Activated B cell treated with CpG ODN at 0.5 μM for 24 hours (primary cell): ENCODE data around the gene HOXB6. TPM values are rescaled to one million over a fixed set of nuclear protein-coding genes. Genes with fewer than 3 reads are reported as not detected.

ENCODE experiments used
- ATAC-seq: fragments of 200-7000 bp; cut with Tn5 transposase; one replicate; pipeline ENCODE4 v1.10.0; 2021; ENCODE audit warnings: low read depth, mild to moderate bottlenecking, moderate library complexity
- CTCF ChIA-PET: fragments of 350-600 bp; sonication (Branson Sonifier 250); formaldehyde crosslinking; loops from one replicate; lab custom pipeline; 2021; ENCODE audit warnings: antibody characterized with exemption; lab: Charles Lee
- POLR2A ChIA-PET: fragments of 350-600 bp; sonication (Branson Sonifier 250); formaldehyde crosslinking; loops from one replicate; lab custom pipeline; 2021; ENCODE audit warnings: antibody characterized with exemption; lab: Charles Lee
- DNase-seq: peaks from one replicate; pipeline ENCODE4 v3.0.0; 2022
- H3K27ac Mint-ChIP-seq: one replicate; pipeline ENCODE4 v1.8.0; 2020; ENCODE audit warnings: mixed read lengths
- H3K27me3 Mint-ChIP-seq: one replicate; pipeline ENCODE4 v1.8.0; 2021; ENCODE audit warnings: mixed read lengths
- H3K36me3 Mint-ChIP-seq: one replicate; pipeline ENCODE4 v1.8.0; 2021; ENCODE audit warnings: low read depth, mixed read lengths
- H3K4me1 Mint-ChIP-seq: one replicate; pipeline ENCODE4 v1.8.0; 2021; ENCODE audit warnings: mixed read lengths
- H3K4me3 Mint-ChIP-seq: one replicate; pipeline ENCODE4 v1.8.0; 2020; ENCODE audit warnings: mild to moderate bottlenecking, mixed read lengths
- H3K9me3 Mint-ChIP-seq: one replicate; pipeline ENCODE4 v1.8.0; 2020; ENCODE audit warnings: mixed read lengths
- CTCF ChIP-seq: fragments of 200-600 bp; IDR thresholded peaks from one replicate; pipeline ENCODE4 v1.8.0; 2022; ENCODE audit warnings: antibody characterized with exemption, mild to moderate bottlenecking
- intact Hi-C: fragments of 100-400 bp; cut with micrococcal nuclease; formaldehyde crosslinking; loops from one replicate; pipeline ENCODE4 v1.15.1; 2024
- total RNA-seq: library from RNA; stranded (reverse); gene quantifications from 2 replicates; pipeline ENCODE4 v1.2.3, GENCODE V29; 2022

HOXB6 gene
- total RNA-seq, result not detected in 2 replicates

GRCh38 chr17:48604770-48605329, at the start of gene HOXB6:
Gene HOXB6 (minus strand): TSS chr17:48604986. CDS start chr17:48598150, 6,836 bp downstream.
- TF ChIP-seq CTCF, result no peak
- no peak within 1 kb of the TSS for H3K27ac Mint-ChIP-seq
- intact Hi-C loops, result no loop called here
- POLR2A ChIA-PET, result interaction anchor here (0.7 kb wide), 1 partner anchor 274 kb away, joined by 14 read pairs; no protein-coding TSS in a partner anchor
- no peaks in the 10 kb centered on the region for H3K36me3 Mint-ChIP-seq
- H3K27me3 Mint-ChIP-seq, result peaks cover 60% of the 10 kb centered on the region
- DNase-seq, result no peak
- no peaks in the 10 kb centered on the region for H3K9me3 Mint-ChIP-seq
- peaks cover 6% of the 10 kb centered on the region for H3K4me1 Mint-ChIP-seq
- H3K4me3 Mint-ChIP-seq, result peak within 1 kb of the TSS; percentile 20
- CTCF ChIA-PET, result interaction anchor here (0.8 to 2.0 kb wide), 3 partner anchors 8 to 271 kb away, joined by 3 to 9 read pairs (median 4); no protein-coding TSS in a partner anchor
- no peak for ATAC-seq

GRCh38 chr17:48649741-48650140, 45.0 kb upstream of the HOXB6 start:
- intact Hi-C loops, result no loop called here
- peaks cover 33% of the 10 kb centered on the region for H3K27me3 Mint-ChIP-seq
- DNase-seq (no peak), ATAC-seq (no peak)
- no peak overlapping the region for H3K27ac Mint-ChIP-seq
- peaks cover 24% of the 10 kb centered on the region for H3K4me1 Mint-ChIP-seq
- ChIA-PET POLR2A (interaction anchor here (0.7 kb wide), 1 partner anchor 874 kb away, joined by 8 read pairs; no protein-coding TSS in a partner anchor), CTCF (no interaction called here)
- H3K4me3 Mint-ChIP-seq, result no peak overlapping the region
- H3K9me3 Mint-ChIP-seq, result no peaks in the 10 kb centered on the region
- H3K36me3 Mint-ChIP-seq, result no peaks in the 10 kb centered on the region
- TF ChIP-seq CTCF, result no peak

- peak overlapping the region; percentile 89 for H3K4me3 Mint-ChIP-seq
- intact Hi-C loops, result no loop called here
- no peak for TF ChIP-seq CTCF
- H3K4me1 Mint-ChIP-seq, result peaks cover 24% of the 10 kb centered on the region
- no peak overlapping the region for H3K27ac Mint-ChIP-seq
- peaks cover 50% of the 10 kb centered on the region for H3K27me3 Mint-ChIP-seq
- no peak for ATAC-seq
- H3K9me3 Mint-ChIP-seq, result no peaks in the 10 kb centered on the region
- no peak for DNase-seq
- ChIA-PET POLR2A (no interaction called here), CTCF (interaction anchor here (2.8 kb wide), 1 partner anchor 12 kb away, joined by 11 read pairs; no protein-coding TSS in a partner anchor)
- H3K36me3 Mint-ChIP-seq, result no peaks in the 10 kb centered on the region
These were observed 43.1 kb upstream of the HOXB6 start for GRCh38 chr17:48647963-48648245.

- Mint-ChIP-seq H3K4me3 (peak overlapping the region; percentile 89), H3K9me3 (no peaks in the 10 kb centered on the region), H3K36me3 (no peaks in the 10 kb centered on the region), H3K4me1 (peaks cover 26% of the 10 kb centered on the region), H3K27me3 (peaks cover 53% of the 10 kb centered on the region), H3K27ac (no peak overlapping the region)
- POLR2A ChIA-PET, result no interaction called here
- no peak for DNase-seq
- TF ChIP-seq CTCF, result no peak
- intact Hi-C loops, result no loop called here
- CTCF ChIA-PET, result interaction anchor here (2.8 kb wide), 1 partner anchor 11 kb away, joined by 11 read pairs; no protein-coding TSS in a partner anchor
- ATAC-seq, result peak; percentile 50
These were observed 42.5 kb upstream of the HOXB6 start for GRCh38 chr17:48647103-48647962.
